ENCODE measurements around the gene AGAP3.

Gene AGAP3

GRCh38 chr7:151144387-151144786 is 58.1 kb downstream of the AGAP3 start:
- DNase-seq (ENCODE audit: low spot score), result no peak
- TF ChIP-seq CTCF (conservative IDR thresholded peaks at IDR 0.05; ENCODE audit: low read depth), result no peak
- H3K27ac ChIP-seq, result peak overlapping the region; percentile 12; the same call in 1 of the 2 replicates
- CTCF ChIA-PET, result no interaction called here
- POLR2A ChIA-PET (ENCODE audit: low non-redundant PET), result no interaction called here

GRCh38 chr7:151146761-151147160 is 60.5 kb downstream of the AGAP3 start:
- ChIA-PET CTCF (interaction anchor here (0.6 to 1.0 kb wide), 2 partner anchors 23 to 64 kb away, joined by 4 read pairs; no protein-coding TSS in a partner anchor), POLR2A (ENCODE audit: low non-redundant PET) (no interaction called here)
- H3K27ac ChIP-seq, result no peak overlapping the region
- no peak for DNase-seq (ENCODE audit: low spot score)
- no peak for TF ChIP-seq CTCF (conservative IDR thresholded peaks at IDR 0.05; ENCODE audit: low read depth)

- TF ChIP-seq CTCF (conservative IDR thresholded peaks at IDR 0.05; ENCODE audit: low read depth), result no peak
- DNase-seq (ENCODE audit: low spot score), result no peak
- POLR2A ChIA-PET (ENCODE audit: low non-redundant PET), result no interaction called here
- H3K27ac ChIP-seq, result no peak overlapping the region
- CTCF ChIA-PET, result interaction anchor here (1.0 kb wide), 1 partner anchor 25 kb away, joined by 3 read pairs; no protein-coding TSS in a partner anchor
These were observed 62.3 kb downstream of the AGAP3 start for GRCh38 chr7:151148319-151149259.

GRCh38 chr7:151150388-151150787 is 64.1 kb downstream of the AGAP3 start:
- ChIA-PET CTCF (interaction anchor here (0.6 kb wide), 1 partner anchor 70 kb away, joined by 3 read pairs; the partner anchor contains the start of gene FASTK), POLR2A (ENCODE audit: low non-redundant PET) (no interaction called here)
- TF ChIP-seq CTCF (conservative IDR thresholded peaks at IDR 0.05; ENCODE audit: low read depth), result no peak
- H3K27ac ChIP-seq, result no peak overlapping the region
- no peak for DNase-seq (ENCODE audit: low spot score)

GRCh38 chr7:151152643-151153513 is 66.6 kb downstream of the AGAP3 start:
- TF ChIP-seq CTCF (conservative IDR thresholded peaks at IDR 0.05; ENCODE audit: low read depth), result no peak
- POLR2A ChIA-PET (ENCODE audit: low non-redundant PET), result no interaction called here
- DNase-seq (ENCODE audit: low spot score), result no peak
- H3K27ac ChIP-seq, result no peak overlapping the region
- CTCF ChIA-PET, result interaction anchor here (0.8 kb wide), 1 partner anchor 26 kb away, joined by 3 read pairs; no protein-coding TSS in a partner anchor

GRCh38 chr7:151157645-151158329 is 71.5 kb downstream of the AGAP3 start:
- ChIA-PET CTCF (no interaction called here), POLR2A (ENCODE audit: low non-redundant PET) (no interaction called here)
- H3K27ac ChIP-seq, result no peak overlapping the region
- DNase-seq (ENCODE audit: low spot score), result peak; percentile 29
- TF ChIP-seq CTCF (conservative IDR thresholded peaks at IDR 0.05; ENCODE audit: low read depth), result no peak
